HG03469 (cell line): ENCODE data around the gene ANKRD53.

Source experiments
- ATAC-seq: cut with Tn5 transposase; IDR thresholded peaks from one replicate; pipeline ENCODE4 v1.9.1; 2021; ENCODE audit warnings: mild to moderate bottlenecking, moderate library complexity, moderate number of reproducible peaks; ENCODE audit not compliant: unreplicated experiment

ANKRD53 gene, protein sequence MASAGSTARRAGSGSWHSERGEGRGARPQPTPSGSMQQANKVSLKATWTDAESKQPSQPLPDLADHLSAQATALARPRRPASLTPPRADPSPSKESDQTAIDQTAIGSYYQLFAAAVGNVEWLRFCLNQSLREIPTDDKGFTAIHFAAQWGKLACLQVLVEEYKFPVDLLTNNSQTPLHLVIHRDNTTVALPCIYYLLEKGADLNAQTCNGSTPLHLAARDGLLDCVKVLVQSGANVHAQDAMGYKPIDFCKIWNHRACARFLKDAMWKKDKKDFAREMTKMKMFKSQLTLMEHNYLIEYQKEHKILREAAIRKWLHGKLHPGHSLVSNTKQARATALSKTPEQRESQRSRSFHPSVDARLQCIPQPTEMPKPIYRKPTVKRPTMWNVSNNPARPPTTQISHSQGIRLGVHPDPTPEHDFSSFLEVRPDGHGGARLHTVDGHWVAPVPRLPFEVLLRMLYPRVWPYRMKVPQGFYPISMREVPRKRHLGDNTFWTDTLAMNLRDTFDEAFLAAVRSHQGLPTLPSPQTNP

DNA sequence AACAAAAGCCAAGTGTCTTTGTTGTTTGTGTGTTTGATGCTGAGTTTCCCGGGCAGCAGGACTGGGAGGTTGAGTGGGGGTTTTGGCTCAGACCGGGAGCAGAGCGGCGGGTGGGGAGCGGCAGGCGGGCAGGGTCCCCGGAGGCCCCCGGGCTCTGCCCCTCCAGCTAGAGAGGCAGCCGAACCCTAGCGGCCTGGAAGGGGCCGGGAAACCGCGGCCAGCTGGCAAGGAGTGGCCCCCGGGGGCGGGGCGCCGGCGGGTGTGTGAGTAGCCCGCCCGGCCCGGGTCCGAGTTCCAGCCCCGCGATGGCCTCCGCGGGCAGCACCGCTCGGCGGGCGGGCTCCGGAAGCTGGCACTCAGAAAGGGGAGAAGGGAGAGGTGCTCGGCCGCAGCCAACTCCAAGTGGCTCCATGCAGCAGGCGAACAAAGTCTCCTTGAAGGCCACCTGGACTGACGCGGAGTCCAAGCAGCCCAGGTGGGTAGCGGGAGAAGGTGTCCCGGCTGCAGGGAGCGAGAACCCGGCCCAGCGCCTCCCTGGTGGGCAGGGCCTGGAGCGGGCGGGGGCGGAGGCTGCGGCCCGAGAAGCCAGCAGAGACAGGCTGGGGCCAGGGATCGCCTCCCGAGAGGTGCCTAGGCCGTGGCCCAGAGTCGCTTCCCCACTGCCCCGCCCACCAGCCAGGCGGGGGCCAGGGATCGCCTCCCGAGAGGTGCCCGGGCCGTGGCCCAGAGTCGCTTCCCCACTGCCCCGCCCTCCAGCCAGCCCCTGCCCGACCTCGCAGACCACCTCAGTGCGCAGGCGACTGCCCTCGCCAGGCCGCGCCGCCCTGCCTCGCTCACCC, at the start of gene ANKRD53:
Gene ANKRD53, plus strand, starts transcription at position 290 of the 839 bp plus-strand sequence. Its CDS starts 16 bp downstream, at position 306.
- no peak for ATAC-seq

DNA sequence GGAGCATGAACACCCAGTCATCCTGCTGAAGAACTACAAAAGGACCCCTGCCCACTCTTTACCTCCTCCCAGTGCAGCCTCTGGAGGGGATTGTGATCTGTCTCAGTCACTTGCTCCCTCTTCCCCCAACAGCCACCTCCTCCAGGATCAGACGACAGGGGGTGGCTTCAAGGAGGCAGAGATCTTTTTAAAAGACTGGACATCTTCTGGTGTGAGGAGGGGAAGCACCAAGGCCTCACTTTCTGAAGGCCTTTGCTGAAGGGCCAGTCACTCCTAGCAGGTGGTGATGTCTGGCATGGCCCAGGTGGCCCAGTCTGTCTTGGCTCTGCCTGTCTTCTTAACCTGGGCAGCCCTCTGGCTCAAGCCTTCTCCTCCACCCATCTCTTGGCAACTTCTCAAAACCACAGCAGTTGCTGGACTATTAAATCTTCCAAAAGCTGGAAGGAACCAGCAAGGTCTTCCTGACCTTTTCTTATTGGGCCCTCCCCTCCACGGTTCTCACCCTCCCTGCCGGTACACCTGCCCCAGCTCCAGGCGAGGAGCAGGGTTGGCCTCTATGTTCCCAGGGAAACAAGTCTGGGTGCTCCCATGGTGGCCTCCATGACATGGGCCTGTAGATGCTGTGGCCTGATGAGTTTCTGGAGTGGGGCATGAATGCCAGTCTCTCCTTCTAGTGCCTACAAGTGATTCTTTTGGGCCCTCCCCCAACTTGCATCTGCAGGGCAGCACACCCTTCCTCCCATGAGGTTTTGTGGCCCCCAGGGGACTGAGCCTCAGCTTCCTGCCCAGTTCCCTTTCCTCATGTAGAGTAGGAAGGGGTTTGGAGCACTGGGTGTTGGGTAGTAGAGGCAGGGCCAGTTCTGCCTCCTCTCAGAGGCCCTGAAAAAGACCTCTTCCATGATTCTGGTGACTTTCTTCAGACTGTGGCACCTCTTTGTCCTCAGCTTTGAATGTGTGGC, 47.8 kb upstream of the ANKRD53 start:
- ATAC-seq, result no peak

DNA sequence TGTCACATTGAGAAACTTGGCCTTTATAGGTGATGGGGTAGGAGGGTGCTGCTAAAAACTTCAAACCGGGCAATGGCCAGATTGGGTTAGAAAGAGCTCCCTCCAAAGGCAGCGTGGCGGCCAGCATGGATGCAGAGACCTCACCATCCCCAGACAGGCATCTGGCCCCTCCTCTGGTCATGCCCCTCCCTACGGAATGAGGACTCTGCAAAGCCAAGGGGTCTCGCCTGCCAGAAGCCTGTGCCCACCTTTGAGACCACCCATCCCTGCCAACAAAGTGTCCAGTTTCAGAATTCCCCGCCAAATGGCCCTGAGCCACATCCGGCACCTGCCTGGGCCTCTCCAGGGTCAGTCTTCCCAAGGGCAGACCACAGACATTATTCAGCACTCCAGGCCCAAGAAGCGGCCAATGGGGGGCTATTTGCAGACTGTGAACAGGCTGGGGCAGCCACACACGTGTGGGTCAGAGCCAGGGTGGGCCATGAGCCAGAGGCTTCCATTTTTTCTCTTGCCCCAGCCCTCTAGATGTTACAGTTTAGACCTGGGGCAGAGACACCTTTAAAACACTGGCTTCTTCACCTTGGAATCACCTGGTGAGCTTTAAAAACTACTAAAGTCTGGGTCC, 46.9 kb upstream of the ANKRD53 start:
- ATAC-seq, result no peak

DNA sequence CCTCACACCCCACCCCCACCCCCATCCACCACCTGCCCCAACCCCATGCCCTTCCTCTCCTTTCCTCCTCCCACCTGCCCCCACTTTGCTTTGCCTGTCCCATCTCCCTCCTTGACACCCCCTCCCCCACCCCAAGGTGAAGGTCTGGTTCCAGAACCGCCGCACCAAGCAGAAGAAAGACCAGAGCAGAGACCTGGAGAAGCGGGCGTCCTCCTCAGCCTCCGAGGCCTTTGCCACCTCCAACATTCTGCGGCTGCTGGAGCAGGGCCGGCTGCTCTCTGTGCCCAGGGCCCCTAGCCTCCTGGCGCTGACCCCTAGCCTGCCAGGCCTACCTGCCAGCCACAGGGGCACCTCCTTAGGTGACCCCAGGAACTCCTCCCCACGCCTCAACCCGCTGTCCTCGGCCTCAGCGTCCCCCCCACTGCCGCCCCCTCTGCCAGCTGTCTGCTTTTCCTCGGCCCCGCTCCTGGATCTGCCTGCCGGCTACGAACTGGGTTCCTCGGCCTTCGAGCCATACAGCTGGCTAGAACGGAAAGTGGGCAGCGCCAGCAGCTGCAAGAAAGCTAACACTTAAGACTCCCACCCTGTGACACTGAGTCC, 45.7 kb upstream of the ANKRD53 start:
- no peak for ATAC-seq

DNA sequence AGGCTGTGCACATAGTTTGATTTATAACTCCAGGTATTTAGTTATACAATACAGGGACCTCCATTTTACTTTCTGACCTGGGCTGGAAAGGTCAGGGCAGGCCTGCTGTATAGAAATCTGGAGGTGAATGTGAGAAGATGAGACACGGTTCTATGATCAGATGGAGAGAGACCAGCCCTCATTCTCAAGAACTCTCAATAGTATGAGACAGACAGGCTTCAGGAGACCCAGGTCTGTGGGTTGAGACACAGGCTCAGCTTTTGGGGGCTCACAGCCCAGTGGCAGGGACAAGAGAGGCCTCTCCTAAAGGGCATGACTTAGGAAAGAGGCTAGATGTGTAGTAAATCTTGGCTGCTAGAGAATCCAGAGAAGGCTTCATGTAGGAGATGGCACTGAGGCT, 43.4 kb upstream of the ANKRD53 start:
- ATAC-seq, result no peak

DNA sequence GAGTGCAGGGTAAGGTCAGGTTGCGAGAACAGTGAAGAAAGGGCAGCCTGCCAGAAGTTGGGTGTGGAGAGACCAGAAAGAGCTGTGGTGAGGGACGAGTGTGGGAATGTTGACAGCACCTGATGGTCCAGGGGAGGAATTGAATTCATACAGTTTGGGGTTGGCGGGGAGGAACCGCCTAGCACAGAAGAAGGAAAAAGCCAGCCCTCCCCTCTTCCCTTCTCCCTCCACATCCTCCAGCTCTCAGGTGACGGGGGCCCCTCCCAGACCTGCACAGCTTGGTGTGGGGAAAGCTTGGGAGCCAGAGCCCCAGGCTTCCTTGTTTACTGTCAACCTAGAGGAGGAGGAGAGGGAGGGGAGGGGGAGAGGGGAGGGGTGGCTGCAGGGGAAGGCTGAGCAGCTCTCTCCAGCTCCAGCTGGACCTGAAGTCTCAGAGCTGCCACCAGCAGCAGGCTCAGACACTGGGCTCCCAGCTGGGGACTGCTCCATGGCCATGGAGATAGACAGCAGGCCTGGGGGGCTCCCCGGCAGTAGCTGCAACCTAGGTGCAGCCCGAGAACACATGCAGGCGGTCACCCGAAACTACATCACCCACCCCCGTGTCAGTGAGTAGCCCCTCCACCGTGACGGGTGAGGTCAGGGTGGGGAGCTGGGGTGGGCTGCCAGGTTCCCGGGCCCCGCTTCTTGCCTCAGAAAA, 42.8 kb upstream of the ANKRD53 start, which contains the start of gene ATP6V1B1:
Gene ATP6V1B1, plus strand, starts transcription at position 433 of the 697 bp plus-strand sequence. Its CDS starts 55 bp downstream, at position 488.
- ATAC-seq, result no peak

DNA sequence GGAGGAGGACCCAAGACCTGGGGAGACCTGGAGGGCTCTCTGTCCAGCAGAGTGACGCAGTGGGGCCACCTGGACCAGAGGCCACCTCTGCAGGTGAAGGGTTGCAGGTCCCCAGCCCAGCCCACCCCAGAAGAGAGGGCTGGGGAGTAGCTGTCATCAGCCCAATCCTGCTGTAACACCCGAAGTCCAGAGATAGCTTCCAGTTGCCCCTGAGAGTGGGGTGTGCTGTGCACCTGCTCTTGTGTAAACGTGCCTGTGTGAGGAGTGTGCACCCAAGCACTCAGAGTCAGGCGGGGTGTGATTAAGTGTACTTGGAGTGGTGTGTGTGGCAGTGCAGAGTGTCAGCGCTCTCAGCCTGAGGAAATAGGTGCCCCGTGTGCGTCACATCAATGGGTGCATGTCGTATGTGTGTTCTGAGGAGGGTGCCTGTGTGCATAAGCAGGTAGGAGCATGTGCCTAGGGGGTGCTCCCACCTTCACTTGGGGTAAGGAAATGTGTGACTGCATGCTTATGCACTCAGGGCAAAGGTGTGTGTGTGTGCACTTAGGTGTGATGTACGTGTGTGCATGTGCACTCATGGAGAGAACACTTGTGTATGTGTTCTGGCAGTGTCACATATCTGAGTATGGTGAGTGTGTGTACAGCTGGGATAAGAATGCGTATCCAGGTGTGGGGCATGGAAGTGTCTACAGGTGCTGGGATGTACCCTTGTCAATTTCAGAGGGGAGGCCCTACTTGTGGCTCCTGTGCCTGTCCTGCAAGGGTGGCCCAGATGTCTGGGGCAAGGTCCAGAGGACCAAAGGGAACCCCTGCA, 42.1 kb upstream of the ANKRD53 start:
- ATAC-seq, result no peak

DNA sequence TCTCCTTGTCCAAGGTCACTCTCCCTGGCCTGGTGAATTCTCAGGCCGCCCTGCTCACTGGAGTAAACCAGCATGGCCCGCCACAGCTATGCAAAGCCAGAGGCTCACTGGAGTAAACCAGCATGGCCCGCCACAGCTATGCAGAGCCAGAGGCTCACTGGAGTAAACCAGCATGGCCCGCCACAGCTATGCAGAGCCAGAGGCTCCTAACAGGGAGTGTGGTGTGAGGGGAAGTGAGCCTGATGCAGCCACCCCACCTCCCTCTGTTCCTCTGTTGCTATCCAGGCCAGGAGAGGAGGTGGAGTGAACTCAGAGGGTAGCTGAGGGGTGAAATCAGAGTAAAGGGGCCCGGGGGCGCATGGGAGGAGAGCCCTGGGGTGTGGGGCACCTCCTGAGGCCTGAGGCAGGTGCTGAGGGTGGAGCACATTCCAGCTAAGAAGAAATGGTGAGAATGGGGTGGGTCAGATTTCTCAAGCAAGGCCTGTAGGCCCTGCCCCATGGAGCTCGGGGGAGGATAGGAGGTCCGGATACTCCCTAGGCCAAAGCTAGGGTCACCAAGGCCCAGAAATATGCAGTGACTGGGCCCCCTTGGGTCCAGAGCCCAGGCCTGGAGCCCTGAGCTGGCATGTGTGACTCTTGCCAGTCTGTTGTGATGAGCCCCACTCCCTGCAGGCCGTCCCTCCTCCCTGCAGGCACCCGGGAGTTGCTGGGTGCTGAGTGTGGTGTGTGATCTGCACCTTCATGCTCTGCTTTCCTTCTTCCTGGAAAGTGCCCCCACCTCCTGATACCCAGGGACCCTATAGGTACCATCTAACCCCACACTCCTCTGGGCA, 41.2 kb upstream of the ANKRD53 start:
- ATAC-seq, result no peak

DNA sequence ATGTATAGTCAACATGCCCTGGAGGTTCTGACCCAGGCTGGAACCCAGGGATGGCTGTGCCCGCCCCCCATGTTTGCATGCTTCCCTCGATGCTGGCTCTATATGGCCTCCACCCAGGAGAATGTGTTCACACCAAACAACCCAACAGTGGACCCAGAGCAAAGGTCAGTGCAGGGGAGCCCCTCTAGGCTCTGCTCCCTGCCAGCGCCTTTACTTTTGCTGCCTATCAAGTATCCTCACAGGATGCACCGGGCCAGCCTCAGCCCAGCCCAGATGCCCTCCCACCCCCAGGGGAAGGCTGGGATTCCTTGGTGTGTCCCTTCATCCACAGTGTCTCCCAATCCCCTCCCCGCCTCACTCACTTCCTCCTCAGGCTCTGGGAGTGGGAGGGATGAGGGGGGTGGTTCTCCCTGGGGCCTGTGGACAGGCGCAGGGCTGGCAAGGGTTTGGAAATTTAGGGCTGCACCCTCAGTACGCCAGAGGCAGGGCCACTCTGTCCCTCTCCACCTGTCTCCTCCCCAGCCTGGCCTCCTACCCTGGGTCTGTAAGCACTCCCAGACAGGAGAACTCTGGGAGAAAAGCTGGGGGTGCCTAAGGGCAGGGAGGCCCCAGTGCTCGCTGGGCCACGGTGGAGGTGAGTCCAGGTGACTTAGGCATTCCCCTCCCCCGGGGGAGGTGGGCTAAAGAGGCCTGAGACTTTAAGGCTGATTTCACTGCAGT, 40.4 kb upstream of the ANKRD53 start:
- no peak for ATAC-seq

DNA sequence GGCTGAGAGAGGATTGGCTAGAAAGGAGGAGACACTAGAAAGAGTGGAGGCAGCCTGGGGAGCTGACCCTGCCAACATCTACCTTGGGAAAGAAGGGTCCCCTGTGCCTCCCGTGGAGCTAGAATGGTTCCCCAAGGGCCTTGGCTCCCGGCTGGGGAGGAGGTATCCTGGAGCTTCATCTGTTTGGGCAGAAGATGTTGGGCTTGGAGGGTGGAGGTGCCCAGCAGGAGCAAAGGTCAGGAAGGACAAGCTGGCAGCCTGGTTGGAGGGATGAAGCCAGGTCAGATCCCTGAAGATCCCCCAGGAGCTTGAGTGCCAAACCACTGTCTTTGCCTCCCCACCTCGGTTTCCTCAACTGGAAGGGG, 39.9 kb upstream of the ANKRD53 start:
- no peak for ATAC-seq

DNA sequence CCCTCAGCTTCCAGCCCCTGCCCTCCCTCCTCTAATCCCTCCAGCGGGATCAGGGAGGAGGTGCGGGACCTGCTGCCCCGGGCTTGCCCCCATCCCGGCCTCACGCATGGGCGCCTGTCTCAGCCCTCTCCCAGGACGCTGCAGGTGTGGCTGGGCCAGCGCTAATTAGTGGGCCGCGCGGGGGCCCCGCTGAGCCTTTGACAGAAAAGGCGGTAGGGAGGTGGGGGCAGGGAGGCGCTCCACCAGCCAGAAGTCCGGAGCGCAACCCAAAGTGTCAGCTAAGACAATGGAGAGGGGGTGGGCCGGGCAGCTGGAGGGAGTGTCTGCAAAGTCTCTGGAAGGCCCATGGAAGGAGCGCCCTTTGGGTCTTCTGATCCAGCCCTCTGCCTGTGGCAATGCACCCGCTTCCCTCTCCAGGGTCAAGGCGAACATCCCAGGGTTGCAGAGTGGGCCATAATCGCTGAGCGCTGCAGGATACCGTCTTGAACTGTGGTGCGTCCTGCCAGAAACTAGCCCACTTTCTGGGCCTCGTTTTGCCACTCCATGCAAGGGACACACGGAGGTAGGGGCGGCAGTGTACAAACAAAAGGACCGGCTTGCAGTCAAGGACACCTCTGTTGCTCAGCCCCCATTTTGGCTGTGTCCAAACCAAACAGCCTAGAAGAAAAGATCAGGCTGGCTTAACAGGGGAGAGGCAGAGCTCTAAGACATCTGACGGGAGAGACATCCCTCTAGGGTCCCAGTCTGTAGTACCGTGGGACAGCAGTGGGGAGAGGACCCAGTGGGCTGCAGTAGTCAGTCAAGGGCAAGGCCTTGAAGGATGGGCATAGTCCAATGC, 39.2 kb upstream of the ANKRD53 start:
- ATAC-seq, result no peak

DNA sequence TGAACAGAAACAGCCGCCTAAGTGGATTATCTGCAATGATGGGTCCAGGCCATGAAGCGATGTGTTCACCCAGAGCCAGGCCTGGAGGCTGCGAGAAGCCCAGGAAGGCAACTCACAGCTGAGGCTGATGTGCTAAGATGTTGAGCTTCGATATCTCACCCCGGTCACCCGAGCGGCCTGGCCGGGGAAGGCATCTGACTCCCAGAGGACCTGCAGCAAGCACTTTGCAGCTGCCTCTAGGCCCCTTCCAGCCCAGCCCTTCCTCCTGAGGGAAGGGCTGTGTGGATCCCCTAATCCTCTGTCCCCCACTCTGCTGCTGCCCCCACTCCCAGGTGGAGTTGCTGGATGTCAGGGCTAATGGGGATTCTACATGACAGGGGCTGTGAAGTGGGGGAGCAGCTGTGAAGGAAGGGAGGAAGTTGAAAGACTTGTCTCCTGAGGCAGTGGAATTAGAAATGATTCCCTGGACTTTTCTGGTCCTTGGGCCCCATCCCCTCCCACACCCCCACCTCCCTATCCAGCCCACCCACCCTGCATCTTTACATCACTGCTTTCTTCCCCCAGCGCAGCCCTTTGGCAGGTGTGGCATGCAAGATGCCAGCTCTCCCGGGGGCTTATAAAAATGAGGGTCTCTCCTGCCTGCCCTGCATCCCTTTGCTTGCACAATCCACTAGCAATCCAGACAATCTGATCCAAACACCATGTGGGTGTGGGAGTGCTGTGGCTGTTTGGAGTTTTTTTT, 38.4 kb upstream of the ANKRD53 start:
- ATAC-seq, result no peak

DNA sequence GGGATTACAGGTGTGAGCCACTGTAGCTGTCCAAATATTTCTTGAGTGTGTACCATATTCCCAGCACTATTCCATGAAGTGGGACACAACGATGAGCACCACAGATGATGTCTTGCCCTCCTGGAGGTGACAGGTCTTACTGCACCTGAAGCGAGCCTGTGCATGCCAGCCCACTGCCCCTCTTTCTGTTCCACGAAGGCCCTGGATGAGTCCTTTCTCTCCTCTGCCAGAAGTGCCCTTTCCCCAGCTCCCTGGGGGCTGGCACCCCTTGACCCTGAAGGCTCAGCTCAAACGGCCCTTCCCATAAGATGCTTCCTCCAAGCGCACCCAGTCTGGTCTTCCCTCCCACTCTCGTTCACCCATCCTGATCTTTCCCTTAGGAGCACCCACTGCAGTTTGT, 37.2 kb upstream of the ANKRD53 start:
- no peak for ATAC-seq

DNA sequence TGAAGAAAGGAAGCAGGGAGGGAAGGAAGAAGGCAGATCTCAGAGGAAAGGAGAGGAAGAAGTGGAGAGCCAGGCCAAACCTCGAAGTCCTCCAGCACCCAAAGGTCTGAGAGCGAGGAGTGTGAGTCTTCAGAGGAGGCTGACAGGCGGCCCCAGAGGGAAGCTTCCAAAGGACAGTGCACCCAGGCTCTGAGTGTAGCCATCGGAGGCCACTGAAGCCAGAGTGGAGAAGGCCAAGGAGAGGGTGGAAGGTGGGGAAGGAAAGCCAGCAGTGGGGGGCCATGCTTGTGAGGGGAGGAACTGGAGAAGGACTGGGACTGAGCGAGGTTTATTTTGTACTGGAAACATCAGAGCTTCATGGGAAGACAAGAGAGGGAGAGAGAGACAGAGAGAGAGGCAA, 36.7 kb upstream of the ANKRD53 start:
- ATAC-seq, result no peak
